Measurements from ENCODE around the gene SLC22A23. TPM values are rescaled to one million over a fixed set of nuclear protein-coding genes. Genes with fewer than 3 reads are reported as not detected.

SLC22A23 gene
- total and polyA plus RNA-seq, 4 donors: 4.9 to 45.4 (median 19.7) TPM

DNA sequence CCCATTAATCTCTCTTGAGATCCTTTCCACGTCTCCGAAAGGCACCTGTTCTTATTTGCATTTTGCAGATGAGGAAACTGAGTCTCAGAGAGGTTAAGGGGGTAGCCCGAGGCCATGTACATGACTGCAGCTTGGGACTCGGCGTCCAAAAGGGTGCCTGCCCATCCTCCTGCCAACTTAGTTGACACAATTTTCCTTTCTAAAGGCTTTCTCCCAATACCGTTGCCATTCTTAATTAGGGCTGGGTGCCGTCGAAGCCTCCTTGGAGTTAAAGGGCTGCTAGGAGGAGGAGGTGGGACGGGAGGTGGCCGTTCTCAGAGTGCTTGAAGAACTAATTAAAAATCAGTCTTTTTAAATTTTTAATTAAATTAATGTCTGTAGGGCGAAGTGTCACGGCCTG is 198.6 kb downstream of the SLC22A23 start:
- 64% methylated on average over 12 of the region's 12 CpGs for WGBS
- H3K27ac ChIP-seq (ENCODE audit: low read depth in 1 of 2, low read length in 2 of 2): no peak overlapping the region
- no peaks in the 10 kb centered on the region for H3K9me3 ChIP-seq (ENCODE audit: control insufficient read depth in 4 of 4, low read length in 3 of 4)
- H3K36me3 ChIP-seq (ENCODE audit: control insufficient read depth in 4 of 4, insufficient read depth in 3 of 4, low read depth in 1 of 4, low read length in 3 of 4): no peaks in the 10 kb centered on the region
- DNase-seq (ENCODE audit: low spot score): no peak
- H3K4me1 ChIP-seq (ENCODE audit: control insufficient read depth in 4 of 4, insufficient read depth in 4 of 4, low read length in 3 of 4): peaks cover 6 to 32% (median 22%) of the 10 kb centered on the region in 4 donors
- TF ChIP-seq EGR1 (IDR thresholded peaks at IDR 0.05; ENCODE audit: low read depth in 2 of 2): no peak
- TF ChIP-seq, protein P1, sequence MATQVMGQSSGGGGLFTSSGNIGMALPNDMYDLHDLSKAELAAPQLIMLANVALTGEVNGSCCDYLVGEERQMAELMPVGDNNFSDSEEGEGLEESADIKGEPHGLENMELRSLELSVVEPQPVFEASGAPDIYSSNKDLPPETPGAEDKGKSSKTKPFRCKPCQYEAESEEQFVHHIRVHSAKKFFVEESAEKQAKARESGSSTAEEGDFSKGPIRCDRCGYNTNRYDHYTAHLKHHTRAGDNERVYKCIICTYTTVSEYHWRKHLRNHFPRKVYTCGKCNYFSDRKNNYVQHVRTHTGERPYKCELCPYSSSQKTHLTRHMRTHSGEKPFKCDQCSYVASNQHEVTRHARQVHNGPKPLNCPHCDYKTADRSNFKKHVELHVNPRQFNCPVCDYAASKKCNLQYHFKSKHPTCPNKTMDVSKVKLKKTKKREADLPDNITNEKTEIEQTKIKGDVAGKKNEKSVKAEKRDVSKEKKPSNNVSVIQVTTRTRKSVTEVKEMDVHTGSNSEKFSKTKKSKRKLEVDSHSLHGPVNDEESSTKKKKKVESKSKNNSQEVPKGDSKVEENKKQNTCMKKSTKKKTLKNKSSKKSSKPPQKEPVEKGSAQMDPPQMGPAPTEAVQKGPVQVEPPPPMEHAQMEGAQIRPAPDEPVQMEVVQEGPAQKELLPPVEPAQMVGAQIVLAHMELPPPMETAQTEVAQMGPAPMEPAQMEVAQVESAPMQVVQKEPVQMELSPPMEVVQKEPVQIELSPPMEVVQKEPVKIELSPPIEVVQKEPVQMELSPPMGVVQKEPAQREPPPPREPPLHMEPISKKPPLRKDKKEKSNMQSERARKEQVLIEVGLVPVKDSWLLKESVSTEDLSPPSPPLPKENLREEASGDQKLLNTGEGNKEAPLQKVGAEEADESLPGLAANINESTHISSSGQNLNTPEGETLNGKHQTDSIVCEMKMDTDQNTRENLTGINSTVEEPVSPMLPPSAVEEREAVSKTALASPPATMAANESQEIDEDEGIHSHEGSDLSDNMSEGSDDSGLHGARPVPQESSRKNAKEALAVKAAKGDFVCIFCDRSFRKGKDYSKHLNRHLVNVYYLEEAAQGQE (IDR thresholded peaks at IDR 0.05): no peak
- no peak for TF ChIP-seq RXRA (IDR thresholded peaks at IDR 0.05)
- no peak for TF ChIP-seq FOXA1 (IDR thresholded peaks at IDR 0.05)
- no peak for TF ChIP-seq FOXA2 (IDR thresholded peaks at IDR 0.05)
- TF ChIP-seq, protein P2, sequence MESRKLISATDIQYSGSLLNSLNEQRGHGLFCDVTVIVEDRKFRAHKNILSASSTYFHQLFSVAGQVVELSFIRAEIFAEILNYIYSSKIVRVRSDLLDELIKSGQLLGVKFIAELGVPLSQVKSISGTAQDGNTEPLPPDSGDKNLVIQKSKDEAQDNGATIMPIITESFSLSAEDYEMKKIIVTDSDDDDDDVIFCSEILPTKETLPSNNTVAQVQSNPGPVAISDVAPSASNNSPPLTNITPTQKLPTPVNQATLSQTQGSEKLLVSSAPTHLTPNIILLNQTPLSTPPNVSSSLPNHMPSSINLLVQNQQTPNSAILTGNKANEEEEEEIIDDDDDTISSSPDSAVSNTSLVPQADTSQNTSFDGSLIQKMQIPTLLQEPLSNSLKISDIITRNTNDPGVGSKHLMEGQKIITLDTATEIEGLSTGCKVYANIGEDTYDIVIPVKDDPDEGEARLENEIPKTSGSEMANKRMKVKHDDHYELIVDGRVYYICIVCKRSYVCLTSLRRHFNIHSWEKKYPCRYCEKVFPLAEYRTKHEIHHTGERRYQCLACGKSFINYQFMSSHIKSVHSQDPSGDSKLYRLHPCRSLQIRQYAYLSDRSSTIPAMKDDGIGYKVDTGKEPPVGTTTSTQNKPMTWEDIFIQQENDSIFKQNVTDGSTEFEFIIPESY (IDR thresholded peaks at IDR 0.05): no peak
- H3K9ac ChIP-seq (ENCODE audit: low read depth in 1 of 2, low read length in 2 of 2): no peak overlapping the region
- H3K4me3 ChIP-seq (ENCODE audit: low read depth in 1 of 3, low read length in 3 of 3): peak overlapping the region in 1 of 3 donors; percentile 91
- no peaks in the 10 kb centered on the region for H3K27me3 ChIP-seq (ENCODE audit: control insufficient read depth in 4 of 4, insufficient read depth in 4 of 4, low read length in 3 of 4)

GRCh38 chr6:3253597-3253961 is 203.3 kb downstream of the SLC22A23 start:
- Histone ChIP-seq H3K9me3 (ENCODE audit: control insufficient read depth in 4 of 4, low read length in 3 of 4) (no peaks in the 10 kb centered on the region), H3K4me1 (ENCODE audit: control insufficient read depth in 4 of 4, insufficient read depth in 4 of 4, low read length in 3 of 4) (peaks cover 0 to 10% (median 5%) of the 10 kb centered on the region in 4 donors), H3K36me3 (ENCODE audit: control insufficient read depth in 4 of 4, insufficient read depth in 3 of 4, low read depth in 1 of 4, low read length in 3 of 4) (no peaks in the 10 kb centered on the region), H3K27me3 (ENCODE audit: control insufficient read depth in 4 of 4, insufficient read depth in 4 of 4, low read length in 3 of 4) (no peaks in the 10 kb centered on the region), H3K27ac (ENCODE audit: low read depth in 1 of 2, low read length in 2 of 2) (no peak overlapping the region), H3K9ac (ENCODE audit: low read depth in 1 of 2, low read length in 2 of 2) (no peak overlapping the region), H3K4me3 (ENCODE audit: low read depth in 1 of 3, low read length in 3 of 3) (no peak overlapping the region)
- DNase-seq (ENCODE audit: low spot score): no peak
- no peak for TF ChIP-seq FOXA2 (IDR thresholded peaks at IDR 0.05)
- TF ChIP-seq, protein P3, sequence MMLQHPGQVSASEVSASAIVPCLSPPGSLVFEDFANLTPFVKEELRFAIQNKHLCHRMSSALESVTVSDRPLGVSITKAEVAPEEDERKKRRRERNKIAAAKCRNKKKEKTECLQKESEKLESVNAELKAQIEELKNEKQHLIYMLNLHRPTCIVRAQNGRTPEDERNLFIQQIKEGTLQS (IDR thresholded peaks at IDR 0.05): no peak
- TF ChIP-seq RAD21 (IDR thresholded peaks at IDR 0.05): no peak
- TF ChIP-seq, protein P2 (IDR thresholded peaks at IDR 0.05): no peak
- TF ChIP-seq CTCF (IDR thresholded peaks at IDR 0.05; ENCODE audit: low read depth, low read length, missing input control): no peak
- TF ChIP-seq SP1 (IDR thresholded peaks at IDR 0.05): no peak
- TF ChIP-seq HNF4A (conservative IDR thresholded peaks at IDR 0.05): no peak
- no peak for TF ChIP-seq JUND (IDR thresholded peaks at IDR 0.05)
- no peak for TF ChIP-seq FOXA1 (IDR thresholded peaks at IDR 0.05)
- TF ChIP-seq YY1 (IDR thresholded peaks at IDR 0.05): no peak
- no peak for TF ChIP-seq HNF4G (IDR thresholded peaks at IDR 0.05)
- TF ChIP-seq NR2F2 (IDR thresholded peaks at IDR 0.05): no peak
- TF ChIP-seq MAX (IDR thresholded peaks at IDR 0.05): no peak
- no peak for TF ChIP-seq RXRA (IDR thresholded peaks at IDR 0.05)
- no peak for TF ChIP-seq GABPA (IDR thresholded peaks at IDR 0.05 in 1 of 2, conservative IDR thresholded peaks at IDR 0.05 in 1 of 2)
- TF ChIP-seq EGR1 (IDR thresholded peaks at IDR 0.05; ENCODE audit: low read depth in 2 of 2): no peak
- WGBS: 96% methylated on average over 40 of the region's 40 CpGs
